Thoracic aorta (tissue), 2 donors: ENCODE data around the gene AMMECR1. TPM values are rescaled to one million over a fixed set of nuclear protein-coding genes. Genes with fewer than 3 reads are reported as not detected.

Experiments
- ATAC-seq: fragments of 150-250 bp; one replicate; pipeline ENCODE4 v1.8.0; 2017; ENCODE audit warnings: low read depth; ENCODE audit not compliant: insufficient number of reproducible peaks, low FRiP score
- DNase-seq: peaks from one replicate; pipeline ENCODE4 v3.0.0-alpha.2; 2020; ENCODE audit warnings: low spot score
- H3K27ac ChIP-seq, 2 donors: fragments of 200-600 bp; sonication (generic); 1 replicate in 1 of 2; 2 replicates in 1 of 2; pipeline ENCODE4 v1.5.1; 2016; ENCODE audit warnings: mild to moderate bottlenecking in 2 of 2, moderate library complexity in 2 of 2
- H3K27me3 ChIP-seq: fragments of 200-600 bp; sonication (generic); replicated peaks from 2 replicates; pipeline ENCODE4 v1.6.0; 2016; ENCODE audit warnings: mild to moderate bottlenecking; ENCODE audit not compliant: insufficient read depth
- H3K36me3 ChIP-seq: fragments of 200-600 bp; sonication (generic); one replicate; pipeline ENCODE4 v1.5.1; 2016
- H3K4me1 ChIP-seq, 2 donors: fragments of 200-600 bp; sonication (generic); 1 replicate in 1 of 2; 2 replicates in 1 of 2; pipeline versions ENCODE4 v1.5.1 to v1.6.0; 2016; ENCODE audit warnings: low read depth in 2 of 2, mild to moderate bottlenecking in 1 of 2; ENCODE audit not compliant: control insufficient read depth in 1 of 2
- H3K4me3 ChIP-seq: fragments of 200-600 bp; sonication (generic); 2 replicates; pipeline ENCODE4 v1.5.1; 2016; ENCODE audit warnings: mild to moderate bottlenecking
- H3K9me3 ChIP-seq: fragments of 200-600 bp; sonication (generic); 2 replicates; pipeline ENCODE4 v1.5.1; 2016
- CTCF ChIP-seq: fragments of 200-600 bp; sonication (generic); IDR thresholded peaks from one replicate; pipeline ENCODE4 v1.5.1; 2019; ENCODE audit warnings: antibody characterized with exemption
- total RNA-seq, 2 donors: library from RNA; depleted of rRNA; stranded (reverse); fragments of >200 nt; gene quantifications; one replicate each; pipeline versions ENCODE4 v1.1.0 to v1.2.3, GENCODE V29; 2016

AMMECR1 gene
- total RNA-seq, 2 donors from 2014 or later, result 3.0 to 8.5 TPM

GRCh38 chrX:110224926-110225617, 92.8 kb downstream of the AMMECR1 start:
- H3K4me1 ChIP-seq, result no peaks in the 10 kb centered on the region
- no peak for ATAC-seq

GRCh38 chrX:110222497-110223257, 95.2 kb downstream of the AMMECR1 start:
- DNase-seq (no peak), ATAC-seq (no peak)
- Histone ChIP-seq H3K36me3 (no peaks in the 10 kb centered on the region), H3K27me3 (no peaks in the 10 kb centered on the region), H3K4me1 (no peaks in the 10 kb centered on the region), H3K4me3 (no peak overlapping the region), H3K9me3 (no peaks in the 10 kb centered on the region), H3K27ac (no peak overlapping the region)
- no peak for TF ChIP-seq CTCF

More at GRCh38 chrX:110224926-110225617, 92.8 kb downstream of the AMMECR1 start:
- Histone ChIP-seq H3K27me3 (no peaks in the 10 kb centered on the region), H3K4me3 (no peak overlapping the region), H3K27ac (no peak overlapping the region), H3K9me3 (no peaks in the 10 kb centered on the region), H3K36me3 (no peaks in the 10 kb centered on the region)
- no peak for DNase-seq
- TF ChIP-seq CTCF, result no peak

GRCh38 chrX:110219920-110220319, 98.0 kb downstream of the AMMECR1 start:
- Histone ChIP-seq H3K9me3 (no peaks in the 10 kb centered on the region), H3K36me3 (no peaks in the 10 kb centered on the region), H3K4me3 (no peak overlapping the region), H3K27ac (no peak overlapping the region), H3K27me3 (no peaks in the 10 kb centered on the region), H3K4me1 (no peaks in the 10 kb centered on the region)
- no peak for TF ChIP-seq CTCF
- DNase-seq, result no peak
- ATAC-seq, result no peak

GRCh38 chrX:110218591-110218990, 99.3 kb downstream of the AMMECR1 start:
- Histone ChIP-seq H3K36me3 (no peaks in the 10 kb centered on the region), H3K27ac (no peak overlapping the region), H3K4me3 (no peak overlapping the region), H3K9me3 (no peaks in the 10 kb centered on the region), H3K4me1 (no peaks in the 10 kb centered on the region), H3K27me3 (no peaks in the 10 kb centered on the region)
- TF ChIP-seq CTCF, result no peak
- no peak for ATAC-seq
- no peak for DNase-seq

GRCh38 chrX:110216027-110216426, 101.9 kb downstream of the AMMECR1 start:
- no peaks in the 10 kb centered on the region for H3K27me3 ChIP-seq
- no peak for ATAC-seq
- no peak for TF ChIP-seq CTCF
- H3K4me1 ChIP-seq, result no peaks in the 10 kb centered on the region
- H3K9me3 ChIP-seq, result no peaks in the 10 kb centered on the region
- no peaks in the 10 kb centered on the region for H3K36me3 ChIP-seq
- no peak overlapping the region for H3K27ac ChIP-seq
- no peak for DNase-seq
- H3K4me3 ChIP-seq, result no peak overlapping the region
